SU-DHL-6 (cell line): ENCODE results near the gene TMEM247.

ENCODE experiments used
- EZH2phosphoT487 ChIP-seq: fragments of 200-600 bp; sonication (generic), shearing (Covaris generic); conservative IDR thresholded peaks from 2 replicates; pipeline ENCODE4 v1.6.1; 2018; ENCODE audit warnings: mild to moderate bottlenecking, antibody characterized with exemption, low read length, moderate library complexity, mixed read lengths
- TF ChIP-seq, protein P1 (sequence below): fragments of 200-600 bp; sonication (generic); IDR thresholded peaks from one replicate; pipeline ENCODE4 v1.5.1; 2017; ENCODE audit warnings: antibody characterized with exemption, mild to moderate bottlenecking, low read length, moderate library complexity; ENCODE audit not compliant: insufficient read depth, poor library complexity, severe bottlenecking

DNA sequence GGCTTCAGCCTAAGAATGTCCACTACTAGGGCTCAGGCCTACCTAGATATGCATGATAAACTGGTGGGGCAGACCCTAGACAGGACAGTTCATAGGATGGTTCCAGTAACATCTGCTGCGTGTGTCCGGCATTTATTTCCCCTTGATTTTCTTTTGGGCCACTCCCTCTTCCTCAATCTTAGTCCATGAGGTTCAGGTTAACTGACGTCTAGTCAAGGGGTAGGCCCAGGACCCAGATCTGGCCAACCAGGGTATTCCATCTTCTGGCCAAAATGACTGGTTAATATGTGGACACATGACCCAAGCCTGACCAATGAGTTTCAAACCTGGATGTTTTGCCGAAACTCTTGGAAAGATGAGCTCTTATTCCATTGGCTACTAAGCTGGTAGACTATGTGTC lies 15.2 kb downstream of the TMEM247 start:
- TF ChIP-seq, protein P1, sequence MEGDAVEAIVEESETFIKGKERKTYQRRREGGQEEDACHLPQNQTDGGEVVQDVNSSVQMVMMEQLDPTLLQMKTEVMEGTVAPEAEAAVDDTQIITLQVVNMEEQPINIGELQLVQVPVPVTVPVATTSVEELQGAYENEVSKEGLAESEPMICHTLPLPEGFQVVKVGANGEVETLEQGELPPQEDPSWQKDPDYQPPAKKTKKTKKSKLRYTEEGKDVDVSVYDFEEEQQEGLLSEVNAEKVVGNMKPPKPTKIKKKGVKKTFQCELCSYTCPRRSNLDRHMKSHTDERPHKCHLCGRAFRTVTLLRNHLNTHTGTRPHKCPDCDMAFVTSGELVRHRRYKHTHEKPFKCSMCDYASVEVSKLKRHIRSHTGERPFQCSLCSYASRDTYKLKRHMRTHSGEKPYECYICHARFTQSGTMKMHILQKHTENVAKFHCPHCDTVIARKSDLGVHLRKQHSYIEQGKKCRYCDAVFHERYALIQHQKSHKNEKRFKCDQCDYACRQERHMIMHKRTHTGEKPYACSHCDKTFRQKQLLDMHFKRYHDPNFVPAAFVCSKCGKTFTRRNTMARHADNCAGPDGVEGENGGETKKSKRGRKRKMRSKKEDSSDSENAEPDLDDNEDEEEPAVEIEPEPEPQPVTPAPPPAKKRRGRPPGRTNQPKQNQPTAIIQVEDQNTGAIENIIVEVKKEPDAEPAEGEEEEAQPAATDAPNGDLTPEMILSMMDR = no peak
- TF ChIP-seq EZH2phosphoT487 = no peak
